Astrocyte of the cerebellum (primary cell): ENCODE measurements around the gene ARID1B.

Experiments
- DNase-seq: peaks from one replicate; pipeline ENCODE4 v3.0.0-alpha.2; 2011; ENCODE audit warnings: low read depth
- H3K4me3 ChIP-seq: 2 replicates; pipeline ENCODE4 v1.5.1; 2011; ENCODE audit warnings: mild to moderate bottlenecking, low read depth, low read length, moderate library complexity
- CTCF ChIP-seq: IDR thresholded peaks from 2 replicates; pipeline ENCODE4 v1.5.1; 2012; ENCODE audit warnings: low read length, low read depth, moderate library complexity, mild to moderate bottlenecking; ENCODE audit errors: missing control alignments
- in situ Hi-C: cut with HindIII; loops from 2 replicates; pipeline ENCODE4 v1.10.0; 2017; ENCODE audit warnings: low sequenced_read_pairs

Gene ARID1B

GRCh38 chr6:157091856-157092460, 314.8 kb downstream of the ARID1B start:
- in situ Hi-C loops: no loop called here
- TF ChIP-seq CTCF: no peak
- no peak for DNase-seq
- no peak overlapping the region for H3K4me3 ChIP-seq

- no peak overlapping the region for H3K4me3 ChIP-seq
- TF ChIP-seq CTCF: no peak
- no peak for DNase-seq
- in situ Hi-C loops: no loop called here
These were observed 315.6 kb downstream of the ARID1B start for GRCh38 chr6:157092736-157093135.

- TF ChIP-seq CTCF: no peak
- DNase-seq: no peak
- in situ Hi-C loops: no loop called here
- H3K4me3 ChIP-seq: no peak overlapping the region
These were observed 316.4 kb downstream of the ARID1B start for GRCh38 chr6:157093536-157093935.

GRCh38 chr6:157094038-157094437, 316.9 kb downstream of the ARID1B start:
- no peak for DNase-seq
- no peak overlapping the region for H3K4me3 ChIP-seq
- in situ Hi-C loops: no loop called here
- no peak for TF ChIP-seq CTCF

GRCh38 chr6:157095084-157095483, 317.9 kb downstream of the ARID1B start:
- no peak for TF ChIP-seq CTCF
- in situ Hi-C loops: no loop called here

GRCh38 chr6:157095569-157095968, 318.4 kb downstream of the ARID1B start:
- no peak for TF ChIP-seq CTCF
- DNase-seq: no peak
- in situ Hi-C loops: no loop called here
- H3K4me3 ChIP-seq: no peak overlapping the region

More at GRCh38 chr6:157095084-157095483, 317.9 kb downstream of the ARID1B start:
- no peak overlapping the region for H3K4me3 ChIP-seq
- no peak for DNase-seq
